Loucy (cell line): Measurements from ENCODE around the gene TESPA1.

Source experiments
- H2AFZ ChIP-seq: fragments of 200-600 bp; sonication (generic); 2 replicates; pipeline ENCODE4 v1.6.0; 2016; ENCODE audit warnings: antibody characterized with exemption, mild to moderate bottlenecking, low read length, moderate library complexity
- H3F3A ChIP-seq: fragments of 200-600 bp; 2 replicates; pipeline ENCODE4 v1.6.0; 2016; ENCODE audit warnings: antibody characterized with exemption, low read depth, mild to moderate bottlenecking
- H3K27me3 ChIP-seq: fragments of 200-600 bp; sonication (generic); 2 replicates; pipeline ENCODE4 v1.6.1; 2014; ENCODE audit warnings: low read length, mild to moderate bottlenecking; ENCODE audit not compliant: insufficient read depth, poor library complexity, severe bottlenecking
- H3K36me3 ChIP-seq: fragments of 200-600 bp; sonication (generic); 2 replicates; pipeline ENCODE4 v1.6.1; 2016; ENCODE audit warnings: low read length; ENCODE audit not compliant: insufficient read depth
- H3K4me1 ChIP-seq: fragments of 200-600 bp; sonication (generic); 2 replicates; pipeline ENCODE4 v1.5.1; 2014; ENCODE audit warnings: low read length, mild to moderate bottlenecking; ENCODE audit not compliant: insufficient read depth, poor library complexity, severe bottlenecking
- H3K4me2 ChIP-seq: fragments of 200-600 bp; sonication (generic); 2 replicates; pipeline ENCODE4 v1.6.0; 2014; ENCODE audit warnings: antibody characterized with exemption, low read length, low read depth, mild to moderate bottlenecking; ENCODE audit not compliant: poor library complexity, severe bottlenecking
- H3K4me3 ChIP-seq: fragments of 200-600 bp; sonication (generic); 2 replicates; pipeline ENCODE4 v1.5.1; 2014; ENCODE audit warnings: low read length, mild to moderate bottlenecking, mixed read lengths; ENCODE audit not compliant: poor library complexity, severe bottlenecking
- H3K79me2 ChIP-seq: fragments of 200-600 bp; sonication (generic); 2 replicates; pipeline ENCODE4 v1.6.1; 2014; ENCODE audit warnings: low read length; ENCODE audit not compliant: insufficient read depth
- H3K9ac ChIP-seq: fragments of 200-600 bp; sonication (generic); 2 replicates; pipeline ENCODE4 v1.6.0; 2014; ENCODE audit warnings: mild to moderate bottlenecking, low read depth, low read length, moderate library complexity; ENCODE audit not compliant: poor library complexity, severe bottlenecking
- H3K9me2 ChIP-seq: fragments of 200-600 bp; sonication (generic); replicated peaks from 2 replicates; pipeline ENCODE4 v1.6.1; 2016; ENCODE audit warnings: low read depth, low read length, mixed read lengths
- H3K9me3 ChIP-seq: fragments of 200-600 bp; sonication (generic); 2 replicates; pipeline ENCODE4 v1.6.1; 2014; ENCODE audit warnings: mild to moderate bottlenecking, antibody characterized with exemption, low read length, low read depth; ENCODE audit not compliant: insufficient read depth
- H4K20me1 ChIP-seq: fragments of 200-600 bp; sonication (generic); 2 replicates; pipeline ENCODE4 v1.6.0; 2014; ENCODE audit warnings: antibody characterized with exemption, low read length, mild to moderate bottlenecking; ENCODE audit not compliant: insufficient read depth, poor library complexity, severe bottlenecking
- EZH2phosphoT487 ChIP-seq: fragments of 200-600 bp; IDR thresholded peaks from 2 replicates; pipeline ENCODE4 v1.6.1; 2018; ENCODE audit warnings: antibody characterized with exemption, mild to moderate bottlenecking, moderate library complexity, borderline replicate concordance
- TF ChIP-seq, protein P1 (sequence below): fragments of 200-600 bp; sonication (generic); conservative IDR thresholded peaks from 2 replicates; pipeline ENCODE4 v1.5.1; 2014; ENCODE audit warnings: mild to moderate bottlenecking, antibody characterized with exemption, low read length

The TESPA1 gene

DNA sequence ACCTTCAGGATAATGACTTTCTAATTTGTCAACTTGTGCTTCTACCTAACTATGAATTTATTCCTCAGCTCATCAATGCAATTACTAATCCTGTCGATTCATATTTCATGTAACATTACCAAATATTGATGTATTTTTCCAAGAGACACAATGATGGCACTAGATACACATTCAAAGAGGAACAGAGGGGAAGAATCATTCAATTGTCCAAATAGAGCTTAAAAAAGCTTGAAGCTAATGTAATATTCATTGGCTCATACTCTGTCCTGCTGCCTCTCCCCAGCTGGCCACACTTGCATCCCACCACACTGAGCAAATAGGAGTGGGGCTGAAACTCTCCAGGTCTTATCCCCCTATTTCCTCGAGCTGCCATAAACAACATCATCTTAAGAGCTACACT lies 9.3 kb downstream of the TESPA1 start:
- Histone ChIP-seq H3K4me1 (peaks cover 95% of the 10 kb centered on the region), H3K9me2 (no peaks in the 10 kb centered on the region), H3K9me3 (no peaks in the 10 kb centered on the region), H3K4me2 (peak overlapping the region; percentile 88), H3K9ac (peak overlapping the region; percentile 85), H3K36me3 (peaks cover 23% of the 10 kb centered on the region; the same call in 1 of the 2 replicates), H3K27me3 (no peaks in the 10 kb centered on the region), H2AFZ (no peak overlapping the region), H3K79me2 (peaks cover 94% of the 10 kb centered on the region), H3F3A (peaks cover 9% of the 10 kb centered on the region), H4K20me1 (no peaks in the 10 kb centered on the region), H3K4me3 (peak overlapping the region; percentile 81)
- TF ChIP-seq EZH2phosphoT487, result no peak
- TF ChIP-seq, protein P1, sequence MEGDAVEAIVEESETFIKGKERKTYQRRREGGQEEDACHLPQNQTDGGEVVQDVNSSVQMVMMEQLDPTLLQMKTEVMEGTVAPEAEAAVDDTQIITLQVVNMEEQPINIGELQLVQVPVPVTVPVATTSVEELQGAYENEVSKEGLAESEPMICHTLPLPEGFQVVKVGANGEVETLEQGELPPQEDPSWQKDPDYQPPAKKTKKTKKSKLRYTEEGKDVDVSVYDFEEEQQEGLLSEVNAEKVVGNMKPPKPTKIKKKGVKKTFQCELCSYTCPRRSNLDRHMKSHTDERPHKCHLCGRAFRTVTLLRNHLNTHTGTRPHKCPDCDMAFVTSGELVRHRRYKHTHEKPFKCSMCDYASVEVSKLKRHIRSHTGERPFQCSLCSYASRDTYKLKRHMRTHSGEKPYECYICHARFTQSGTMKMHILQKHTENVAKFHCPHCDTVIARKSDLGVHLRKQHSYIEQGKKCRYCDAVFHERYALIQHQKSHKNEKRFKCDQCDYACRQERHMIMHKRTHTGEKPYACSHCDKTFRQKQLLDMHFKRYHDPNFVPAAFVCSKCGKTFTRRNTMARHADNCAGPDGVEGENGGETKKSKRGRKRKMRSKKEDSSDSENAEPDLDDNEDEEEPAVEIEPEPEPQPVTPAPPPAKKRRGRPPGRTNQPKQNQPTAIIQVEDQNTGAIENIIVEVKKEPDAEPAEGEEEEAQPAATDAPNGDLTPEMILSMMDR, result no peak

DNA sequence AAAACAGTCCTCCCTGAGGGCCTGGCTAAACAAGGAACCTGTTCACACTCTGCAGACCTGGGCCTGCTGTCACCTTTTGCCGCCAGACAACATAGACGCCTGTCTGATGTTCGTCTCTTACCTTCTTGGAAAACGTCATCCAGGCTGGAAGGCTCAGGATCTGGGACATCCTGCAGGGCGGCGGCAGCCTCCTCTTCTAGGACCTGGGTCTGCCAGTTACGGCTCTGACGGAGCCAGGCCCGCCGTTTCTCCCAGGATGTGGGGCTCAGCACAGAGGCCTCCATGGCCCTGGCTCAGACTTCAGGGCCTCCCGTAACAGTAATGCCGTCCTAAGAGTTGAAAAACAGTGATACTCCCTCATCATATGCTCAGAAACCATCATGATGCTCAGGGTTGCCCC lies 10.3 kb downstream of the TESPA1 start:
- TF ChIP-seq, protein P1, result no peak
- TF ChIP-seq EZH2phosphoT487, result no peak
- H3K79me2 ChIP-seq, result peaks cover 91% of the 10 kb centered on the region
- H3K4me1 ChIP-seq, result peaks cover 92% of the 10 kb centered on the region

DNA sequence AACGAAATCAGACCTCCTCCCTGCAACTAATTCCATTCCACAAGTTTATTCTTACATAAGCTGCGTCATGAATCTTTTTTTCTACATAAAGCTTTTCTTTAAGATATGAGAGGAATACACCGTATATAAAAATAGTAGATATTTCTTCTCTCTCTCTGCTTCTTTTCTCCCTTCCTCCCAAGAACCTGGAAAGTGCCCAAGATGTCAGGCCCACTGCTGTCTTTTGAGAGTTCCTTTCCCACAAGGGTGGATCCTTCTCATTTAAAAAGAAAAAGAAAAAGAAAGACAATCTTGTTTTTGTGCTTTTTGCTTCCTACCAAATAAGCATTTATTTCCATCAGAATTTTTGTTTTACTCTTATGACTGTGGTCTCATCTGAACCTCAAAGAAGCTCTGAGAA lies 11.0 kb downstream of the TESPA1 start:
- peak overlapping the region; percentile 81 for H3K4me3 ChIP-seq
- peak overlapping the region; percentile 88 for H3K4me2 ChIP-seq
- no peaks in the 10 kb centered on the region for H3K9me2 ChIP-seq
- peaks cover 84% of the 10 kb centered on the region for H3K79me2 ChIP-seq
- peaks cover 91% of the 10 kb centered on the region for H3K4me1 ChIP-seq
- no peaks in the 10 kb centered on the region for H3K27me3 ChIP-seq
- H3K9ac ChIP-seq, result peak overlapping the region; percentile 85
- no peaks in the 10 kb centered on the region for H4K20me1 ChIP-seq
- H3K9me3 ChIP-seq, result no peaks in the 10 kb centered on the region
- H3F3A ChIP-seq, result peaks cover 14% of the 10 kb centered on the region
- H2AFZ ChIP-seq, result no peak overlapping the region
- peaks cover 23% of the 10 kb centered on the region; the same call in 1 of the 2 replicates for H3K36me3 ChIP-seq
- TF ChIP-seq, protein P1, result no peak
- TF ChIP-seq EZH2phosphoT487, result no peak

More for the DNA sequence above, 10.3 kb downstream of the TESPA1 start:
- no peaks in the 10 kb centered on the region for H3K9me3 ChIP-seq
- H3K27me3 ChIP-seq, result no peaks in the 10 kb centered on the region
- H3K36me3 ChIP-seq, result peaks cover 23% of the 10 kb centered on the region; the same call in 1 of the 2 replicates
- peak overlapping the region; percentile 88 for H3K4me2 ChIP-seq
- no peak overlapping the region for H2AFZ ChIP-seq
- H3K4me3 ChIP-seq, result peak overlapping the region; percentile 81
- H4K20me1 ChIP-seq, result no peaks in the 10 kb centered on the region
- H3K9ac ChIP-seq, result peak overlapping the region; percentile 85
- H3F3A ChIP-seq, result peaks cover 14% of the 10 kb centered on the region
- no peaks in the 10 kb centered on the region for H3K9me2 ChIP-seq
